K562 (cell line): ENCODE measurements around the gene TAF5L.

Experiments
- KLF13 ChIP-seq: fragments of 450-650 bp; IDR thresholded peaks from 2 replicates; pipeline ENCODE4 v1.6.1; 2016; ENCODE audit warnings: missing genetic modification characterization, low read depth, mild to moderate bottlenecking, missing compliant biosample characterization, moderate library complexity, borderline replicate concordance
- NFRKB ChIP-seq: fragments of 450-650 bp; IDR thresholded peaks from 2 replicates; pipeline ENCODE4 v1.6.1; 2016; ENCODE audit warnings: low read depth
- POLR2A ChIP-seq: fragments of 450-650 bp; conservative IDR thresholded peaks from 2 replicates; pipeline ENCODE4 v1.6.1; 2016
- TF ChIP-seq, protein P1 (sequence below): fragments of 450-650 bp; formaldehyde crosslinking; IDR thresholded peaks from 2 replicates; pipeline ENCODE4 v1.4.0; 2022; ENCODE audit warnings: missing genetic modification characterization

DNA sequence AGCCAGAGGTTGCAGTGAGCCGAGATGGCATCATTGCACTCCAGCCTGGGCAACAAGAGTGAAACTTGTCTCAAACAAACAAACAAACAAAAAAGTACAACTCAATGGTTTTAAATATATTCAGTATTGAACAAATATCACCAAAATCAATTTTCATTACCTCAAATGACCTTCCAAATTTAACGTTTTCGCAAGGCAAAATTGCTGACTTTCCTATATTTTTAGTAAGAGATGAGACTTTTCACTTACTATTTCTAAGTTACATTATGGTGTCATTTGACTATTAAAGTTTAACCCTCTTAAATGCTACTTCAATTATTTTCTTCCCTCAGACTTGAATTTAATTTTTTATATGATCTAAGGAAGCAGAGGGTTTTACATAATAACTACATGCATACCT lies 44.4 kb downstream of the TAF5L start:
- TF ChIP-seq, protein P1, sequence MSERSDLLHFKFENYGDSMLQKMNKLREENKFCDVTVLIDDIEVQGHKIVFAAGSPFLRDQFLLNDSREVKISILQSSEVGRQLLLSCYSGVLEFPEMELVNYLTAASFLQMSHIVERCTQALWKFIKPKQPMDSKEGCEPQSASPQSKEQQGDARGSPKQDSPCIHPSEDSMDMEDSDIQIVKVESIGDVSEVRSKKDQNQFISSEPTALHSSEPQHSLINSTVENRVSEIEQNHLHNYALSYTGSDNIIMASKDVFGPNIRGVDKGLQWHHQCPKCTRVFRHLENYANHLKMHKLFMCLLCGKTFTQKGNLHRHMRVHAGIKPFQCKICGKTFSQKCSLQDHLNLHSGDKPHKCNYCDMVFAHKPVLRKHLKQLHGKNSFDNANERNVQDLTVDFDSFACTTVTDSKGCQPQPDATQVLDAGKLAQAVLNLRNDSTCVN (CRISPR knock-in tag), result no peak
- no peak for TF ChIP-seq NFRKB
- TF ChIP-seq KLF13 (tag), result no peak
- no peak for TF ChIP-seq POLR2A
